HepG2 (cell line): ENCODE results near the gene ZBTB22. TPM values are rescaled to one million over a fixed set of nuclear protein-coding genes. Genes with fewer than 3 reads are reported as not detected.
A peak's percentile ranks its signal among the peaks of the same experiment; 100 is the strongest.

ENCODE experiments used
- ATF7 ChIP-seq, 2 experiments: fragments of 450-650 bp in 1 of 2; sonication (generic) in 1 of 2; formaldehyde crosslinking in 1 of 2; IDR thresholded peaks; 2 replicates each; pipeline versions ENCODE4 v1.4.0 to v1.6.1; 2016 to 2020; ENCODE audit warnings: antibody characterized with exemption in 1 of 2, mild to moderate bottlenecking in 1 of 2, missing genetic modification reagents in 1 of 2
- CHCHD3 ChIP-seq: sonication (generic); formaldehyde crosslinking; IDR thresholded peaks from 2 replicates; pipeline ENCODE4 v1.8.0; 2022; ENCODE audit warnings: mild to moderate bottlenecking, missing genetic modification reagents, moderate library complexity
- MAFF ChIP-seq: IDR thresholded peaks from 2 replicates; pipeline ENCODE4 v1.6.1; 2011; ENCODE audit warnings: low read depth, low read length, improper control_type of control experiment
- NCOA2 ChIP-seq: sonication (generic); formaldehyde crosslinking; IDR thresholded peaks from 2 replicates; pipeline ENCODE4 v1.8.0; 2022; ENCODE audit warnings: inconsistent platforms
- NFE2L2 ChIP-seq: fragments of 150-350 bp; IDR thresholded peaks from 2 replicates; pipeline ENCODE4 v1.6.1; 2014; ENCODE audit warnings: low read length
- NR2F1 ChIP-seq, 2 experiments: fragments of 450-650 bp in 1 of 2; formaldehyde crosslinking in 1 of 2; IDR thresholded peaks; 2 replicates each; pipeline versions ENCODE4 v1.5.0 to v1.6.1; 2016 to 2020; ENCODE audit warnings: mild to moderate bottlenecking in 1 of 2, missing compliant biosample characterization in 1 of 2, missing genetic modification reagents in 1 of 2, moderate library complexity in 1 of 2
- PAF1 ChIP-seq: IDR thresholded peaks from 2 replicates; pipeline ENCODE4 v1.6.1; 2016; ENCODE audit warnings: missing genetic modification reagents, missing compliant biosample characterization
- REL ChIP-seq: sonication (generic); formaldehyde crosslinking; conservative IDR thresholded peaks from 2 replicates; pipeline ENCODE4 v1.8.0; 2022; ENCODE audit warnings: mild to moderate bottlenecking, missing genetic modification reagents, moderate library complexity
- REXO4 ChIP-seq: sonication (generic); formaldehyde crosslinking; IDR thresholded peaks from 2 replicates; pipeline ENCODE4 v1.8.0; 2022; ENCODE audit warnings: missing genetic modification reagents, mild to moderate bottlenecking, borderline replicate concordance
- SSRP1 ChIP-seq: IDR thresholded peaks from 2 replicates; pipeline ENCODE4 v1.6.1; 2016; ENCODE audit warnings: control low read depth
- TOE1 ChIP-seq: sonication (generic); formaldehyde crosslinking; IDR thresholded peaks from 2 replicates; pipeline ENCODE4 v1.4.0; 2020; ENCODE audit warnings: mild to moderate bottlenecking, missing genetic modification reagents
- ZBTB38 ChIP-seq: sonication (generic); formaldehyde crosslinking; IDR thresholded peaks from 2 replicates; pipeline ENCODE4 v1.5.1; 2020; ENCODE audit warnings: mild to moderate bottlenecking, missing genetic modification reagents
- ZFP90 ChIP-seq: sonication (generic); formaldehyde crosslinking; IDR thresholded peaks from 2 replicates; pipeline ENCODE4 v1.8.0; 2022; ENCODE audit warnings: missing genetic modification reagents, mild to moderate bottlenecking, inconsistent platforms, borderline replicate concordance
- ZNF572 ChIP-seq: sonication (generic); formaldehyde crosslinking; IDR thresholded peaks from 2 replicates; pipeline ENCODE4 v1.5.1; 2020; ENCODE audit warnings: mild to moderate bottlenecking, missing genetic modification reagents
- ZNF75D ChIP-seq: sonication (generic); formaldehyde crosslinking; IDR thresholded peaks from 2 replicates; pipeline ENCODE4 v1.8.1; 2023; ENCODE audit warnings: missing genetic modification reagents, mild to moderate bottlenecking, borderline replicate concordance
- ZZZ3 ChIP-seq: sonication (generic); formaldehyde crosslinking; IDR thresholded peaks from 2 replicates; pipeline ENCODE4 v1.4.0; 2020; ENCODE audit warnings: missing genetic modification reagents, mild to moderate bottlenecking, borderline replicate concordance
- polyA plus RNA-seq, 8 experiments: library from polyadenylated mRNA; depleted of rRNA in 3 of 8; stranded (reverse) in 7 of 8; unstranded in 1 of 8; fragments of >200 nt; fragmentation: Illumina TruSeq in 4 of 8; extraction: Trizol in 4 of 8; gene quantifications; 2 replicates each; pipeline versions ENCODE4 v1.2.1 to v1.2.3, GENCODE V29; 2011 to 2016; ENCODE audit warnings: low read depth in 4 of 8, missing spikeins in 1 of 8, mixed read lengths in 1 of 8; ENCODE audit not compliant: insufficient read depth in 1 of 8
- total RNA-seq, 5 experiments: library from RNA; depleted of rRNA; stranded (reverse); fragments of >200 nt; fragmentation: Illumina TruSeq; extraction: Trizol; gene quantifications; 2 replicates each; pipeline ENCODE4 v1.2.3, GENCODE V29; 2016; ENCODE audit warnings: low read depth in 1 of 5
- TF ChIP-seq, protein P1 (sequence below), 2 experiments: sonication (generic) in 1 of 2; formaldehyde crosslinking in 1 of 2; IDR thresholded peaks; 2 replicates each; pipeline versions ENCODE4 v1.4.0 to v1.6.1; 2016 to 2020; ENCODE audit warnings: borderline replicate concordance in 1 of 2, low read depth in 1 of 2, mild to moderate bottlenecking in 1 of 2, missing genetic modification reagents in 1 of 2
- TF ChIP-seq, protein P2 (sequence below): sonication (generic); formaldehyde crosslinking; IDR thresholded peaks from 2 replicates; pipeline ENCODE4 v1.5.0; 2020; ENCODE audit warnings: mild to moderate bottlenecking, missing genetic modification reagents
- TF ChIP-seq, protein P3 (sequence below): sonication (generic); formaldehyde crosslinking; IDR thresholded peaks from 2 replicates; pipeline ENCODE4 v1.8.0; 2023; ENCODE audit warnings: mild to moderate bottlenecking, missing genetic modification reagents
- TF ChIP-seq, protein P4 (sequence below): sonication (generic); formaldehyde crosslinking; IDR thresholded peaks from 2 replicates; pipeline ENCODE4 v1.5.1; 2020; ENCODE audit warnings: missing genetic modification reagents, mild to moderate bottlenecking, borderline replicate concordance

Gene ZBTB22
- total and polyA plus RNA-seq, 2 of the 13 experiments (the other 11 are each of a cell fraction or from before 2014, with no cell fraction given) = 8.0 to 10.6 TPM

DNA sequence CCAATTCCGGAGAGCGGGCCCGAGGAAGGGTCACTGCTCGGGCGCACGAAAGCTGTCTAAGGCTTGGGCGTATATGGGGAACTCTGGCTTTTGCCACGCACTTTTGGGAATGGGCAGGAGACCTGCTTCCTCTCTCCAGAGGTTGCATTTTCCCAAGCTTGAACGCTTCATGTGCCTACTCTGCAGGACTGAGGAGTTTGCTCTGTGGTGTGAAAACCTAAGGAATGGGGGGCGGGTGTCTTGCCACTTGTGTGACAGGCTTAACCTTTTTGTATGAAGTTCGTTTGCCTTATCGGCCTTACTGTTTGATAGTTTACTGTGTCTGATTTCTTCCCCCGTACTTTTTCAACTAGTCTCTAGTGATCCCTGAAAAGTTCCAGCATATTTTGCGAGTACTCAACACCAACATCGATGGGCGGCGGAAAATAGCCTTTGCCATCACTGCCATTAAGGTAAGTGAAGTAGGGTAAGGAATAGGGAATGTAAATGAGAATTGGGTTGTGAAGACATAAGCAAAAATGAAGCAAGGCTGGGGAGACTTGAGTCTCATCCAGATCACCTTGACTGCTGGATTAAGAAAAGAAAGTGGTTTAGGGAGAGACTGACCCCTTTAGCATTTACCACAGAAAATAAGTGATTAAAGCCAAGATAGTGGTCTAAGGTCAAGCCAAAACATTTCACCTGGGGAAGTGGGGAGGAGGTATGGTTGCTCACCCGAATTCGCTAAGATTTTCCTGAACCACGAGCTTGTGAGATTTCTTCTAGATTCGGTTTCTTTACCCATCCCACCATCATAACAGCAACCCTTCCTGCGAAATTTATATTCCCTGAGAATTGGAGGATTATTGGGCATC is 45.0 kb downstream of the ZBTB22 start (continued):
- TF ChIP-seq, protein P1, sequence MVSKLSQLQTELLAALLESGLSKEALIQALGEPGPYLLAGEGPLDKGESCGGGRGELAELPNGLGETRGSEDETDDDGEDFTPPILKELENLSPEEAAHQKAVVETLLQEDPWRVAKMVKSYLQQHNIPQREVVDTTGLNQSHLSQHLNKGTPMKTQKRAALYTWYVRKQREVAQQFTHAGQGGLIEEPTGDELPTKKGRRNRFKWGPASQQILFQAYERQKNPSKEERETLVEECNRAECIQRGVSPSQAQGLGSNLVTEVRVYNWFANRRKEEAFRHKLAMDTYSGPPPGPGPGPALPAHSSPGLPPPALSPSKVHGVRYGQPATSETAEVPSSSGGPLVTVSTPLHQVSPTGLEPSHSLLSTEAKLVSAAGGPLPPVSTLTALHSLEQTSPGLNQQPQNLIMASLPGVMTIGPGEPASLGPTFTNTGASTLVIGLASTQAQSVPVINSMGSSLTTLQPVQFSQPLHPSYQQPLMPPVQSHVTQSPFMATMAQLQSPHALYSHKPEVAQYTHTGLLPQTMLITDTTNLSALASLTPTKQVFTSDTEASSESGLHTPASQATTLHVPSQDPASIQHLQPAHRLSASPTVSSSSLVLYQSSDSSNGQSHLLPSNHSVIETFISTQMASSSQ (IDR thresholded peaks at IDR 0.05; ENCODE audit: low read depth) = no peak
- TF ChIP-seq, protein P1 (CRISPR knock-in tag; IDR thresholded peaks at IDR 0.05; ENCODE audit: borderline replicate concordance) = no peak
- no peak for TF ChIP-seq NFE2L2
- TF ChIP-seq MAFF = no peak
- TF ChIP-seq ZNF572 = no peak
- TF ChIP-seq, protein P2, sequence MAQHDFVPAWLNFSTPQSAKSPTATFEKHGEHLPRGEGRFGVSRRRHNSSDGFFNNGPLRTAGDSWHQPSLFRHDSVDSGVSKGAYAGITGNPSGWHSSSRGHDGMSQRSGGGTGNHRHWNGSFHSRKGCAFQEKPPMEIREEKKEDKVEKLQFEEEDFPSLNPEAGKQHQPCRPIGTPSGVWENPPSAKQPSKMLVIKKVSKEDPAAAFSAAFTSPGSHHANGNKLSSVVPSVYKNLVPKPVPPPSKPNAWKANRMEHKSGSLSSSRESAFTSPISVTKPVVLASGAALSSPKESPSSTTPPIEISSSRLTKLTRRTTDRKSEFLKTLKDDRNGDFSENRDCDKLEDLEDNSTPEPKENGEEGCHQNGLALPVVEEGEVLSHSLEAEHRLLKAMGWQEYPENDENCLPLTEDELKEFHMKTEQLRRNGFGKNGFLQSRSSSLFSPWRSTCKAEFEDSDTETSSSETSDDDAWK = no peak
- TF ChIP-seq PAF1 = peak; percentile 72; the same call in 1 of the 2 replicates
- TF ChIP-seq, protein P3, sequence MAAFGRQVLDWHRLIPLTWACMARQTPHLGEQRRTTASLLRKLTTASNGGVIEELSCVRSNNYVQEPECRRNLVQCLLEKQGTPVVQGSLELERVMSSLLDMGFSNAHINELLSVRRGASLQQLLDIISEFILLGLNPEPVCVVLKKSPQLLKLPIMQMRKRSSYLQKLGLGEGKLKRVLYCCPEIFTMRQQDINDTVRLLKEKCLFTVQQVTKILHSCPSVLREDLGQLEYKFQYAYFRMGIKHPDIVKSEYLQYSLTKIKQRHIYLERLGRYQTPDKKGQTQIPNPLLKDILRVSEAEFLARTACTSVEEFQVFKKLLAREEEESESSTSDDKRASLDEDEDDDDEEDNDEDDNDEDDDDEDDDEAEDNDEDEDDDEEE (CRISPR knock-in tag) = no peak; the same call in 1 of the 2 replicates
- TF ChIP-seq ZFP90 (CRISPR knock-in tag) = no peak
- TF ChIP-seq ZNF75D (CRISPR knock-in tag) = no peak
- no peak for TF ChIP-seq ATF7 (IDR thresholded peaks at IDR 0.05)
- no peak for TF ChIP-seq ATF7 (CRISPR knock-in tag; IDR thresholded peaks at IDR 0.05)
- no peak for TF ChIP-seq CHCHD3 (CRISPR knock-in tag)
- TF ChIP-seq REL (CRISPR knock-in tag) = no peak
- TF ChIP-seq NCOA2 = no peak
- TF ChIP-seq NR2F1 (CRISPR knock-in tag; IDR thresholded peaks at IDR 0.05) = 0 out of 4 replicates have a peak, but pooled peaks of 1 of the 2 experiments have one; percentile 9
- TF ChIP-seq TOE1 = no peak; the same call in 1 of the 2 replicates
- TF ChIP-seq ZZZ3 = peak; percentile 8; the same call in 1 of the 2 replicates
- TF ChIP-seq ZBTB38 (CRISPR knock-in tag) = 0 out of 2 replicates have a peak, but pooled peaks have one; percentile 10
- TF ChIP-seq, protein P4, sequence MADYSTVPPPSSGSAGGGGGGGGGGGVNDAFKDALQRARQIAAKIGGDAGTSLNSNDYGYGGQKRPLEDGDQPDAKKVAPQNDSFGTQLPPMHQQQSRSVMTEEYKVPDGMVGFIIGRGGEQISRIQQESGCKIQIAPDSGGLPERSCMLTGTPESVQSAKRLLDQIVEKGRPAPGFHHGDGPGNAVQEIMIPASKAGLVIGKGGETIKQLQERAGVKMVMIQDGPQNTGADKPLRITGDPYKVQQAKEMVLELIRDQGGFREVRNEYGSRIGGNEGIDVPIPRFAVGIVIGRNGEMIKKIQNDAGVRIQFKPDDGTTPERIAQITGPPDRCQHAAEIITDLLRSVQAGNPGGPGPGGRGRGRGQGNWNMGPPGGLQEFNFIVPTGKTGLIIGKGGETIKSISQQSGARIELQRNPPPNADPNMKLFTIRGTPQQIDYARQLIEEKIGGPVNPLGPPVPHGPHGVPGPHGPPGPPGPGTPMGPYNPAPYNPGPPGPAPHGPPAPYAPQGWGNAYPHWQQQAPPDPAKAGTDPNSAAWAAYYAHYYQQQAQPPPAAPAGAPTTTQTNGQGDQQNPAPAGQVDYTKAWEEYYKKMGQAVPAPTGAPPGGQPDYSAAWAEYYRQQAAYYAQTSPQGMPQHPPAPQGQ (CRISPR knock-in tag) = 0 out of 2 replicates have a peak, but pooled peaks have one; percentile 72
- no peak for TF ChIP-seq SSRP1 (CRISPR knock-in tag)
- TF ChIP-seq REXO4 = no peak
